GM19372 (cell line): ENCODE results near the gene SORCS2.
"Not testable (repeated sequence)": the region's sequence is repeated elsewhere in the genome, so short reads cannot be mapped to it uniquely, and the experiment has no call there.

Experiments used
- ATAC-seq: cut with Tn5 transposase; IDR thresholded peaks from one replicate; pipeline ENCODE4 v1.9.1; 2021; ENCODE audit warnings: mild to moderate bottlenecking, low read depth, moderate library complexity; ENCODE audit not compliant: unreplicated experiment

The SORCS2 gene

GRCh38 chr4:7549866-7550265 is 357.5 kb downstream of the SORCS2 start:
- ATAC-seq, result no peak

- no peak for ATAC-seq
Measured at GRCh38 chr4:7552466-7552865, 360.1 kb downstream of the SORCS2 start.

DNA sequence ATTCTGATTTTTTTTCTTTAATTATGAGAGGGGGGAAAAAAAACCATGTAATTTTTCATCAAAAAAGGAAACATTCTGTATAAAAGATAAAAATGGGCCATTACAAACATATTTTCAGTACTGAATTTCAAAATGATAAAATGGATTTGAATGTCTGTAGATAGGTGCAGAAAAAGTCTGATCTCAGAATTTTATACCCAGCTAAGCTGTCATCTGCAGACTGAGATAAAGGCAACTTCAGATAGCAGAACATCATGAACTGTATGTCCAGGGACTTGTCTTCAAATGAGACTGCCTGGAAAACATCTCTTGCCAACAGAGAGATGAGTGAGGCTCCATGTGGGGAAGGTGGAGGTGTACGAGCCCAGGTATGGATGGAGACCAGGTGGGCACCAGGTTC is 360.9 kb downstream of the SORCS2 start:
- ATAC-seq, result no peak

- ATAC-seq, result no peak
Measured at GRCh38 chr4:7554905-7555304, 362.6 kb downstream of the SORCS2 start.

DNA sequence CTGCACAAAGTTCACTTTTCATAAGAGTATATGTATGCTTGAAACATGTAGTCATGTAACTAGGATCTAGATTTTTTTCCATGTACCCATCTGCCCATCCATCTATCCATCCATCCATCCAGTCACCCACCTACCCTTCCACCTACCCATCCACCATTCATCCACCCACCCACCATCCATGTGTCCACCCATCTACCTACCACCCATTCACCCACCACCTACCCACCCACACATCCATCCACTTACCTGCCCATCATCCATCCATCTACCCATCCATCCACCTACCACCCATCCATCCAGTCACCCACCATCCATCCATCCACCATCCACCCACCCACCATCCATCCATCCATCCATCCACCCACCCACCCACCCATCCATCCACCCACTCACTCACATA is 364.2 kb downstream of the SORCS2 start:
- no peak for ATAC-seq

DNA sequence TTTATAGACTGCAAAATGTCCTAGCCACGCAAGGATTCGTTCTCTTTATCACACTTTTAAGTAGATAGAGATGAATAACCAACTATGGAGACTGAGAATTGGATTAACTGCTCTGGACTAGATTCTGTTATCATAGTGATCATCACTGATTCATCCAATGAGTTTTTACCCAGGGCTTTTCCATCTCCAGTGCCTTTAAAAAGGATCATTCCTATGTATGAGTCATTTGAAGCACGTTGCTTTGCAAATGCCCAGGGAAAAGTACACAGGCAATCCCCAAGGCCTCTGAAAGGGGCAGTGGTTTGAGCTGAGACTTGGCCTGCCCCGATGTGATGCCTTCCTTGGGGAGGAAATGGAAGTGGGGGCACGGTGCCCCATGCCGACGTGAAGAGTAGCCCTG is 365.1 kb downstream of the SORCS2 start:
- no peak for ATAC-seq

DNA sequence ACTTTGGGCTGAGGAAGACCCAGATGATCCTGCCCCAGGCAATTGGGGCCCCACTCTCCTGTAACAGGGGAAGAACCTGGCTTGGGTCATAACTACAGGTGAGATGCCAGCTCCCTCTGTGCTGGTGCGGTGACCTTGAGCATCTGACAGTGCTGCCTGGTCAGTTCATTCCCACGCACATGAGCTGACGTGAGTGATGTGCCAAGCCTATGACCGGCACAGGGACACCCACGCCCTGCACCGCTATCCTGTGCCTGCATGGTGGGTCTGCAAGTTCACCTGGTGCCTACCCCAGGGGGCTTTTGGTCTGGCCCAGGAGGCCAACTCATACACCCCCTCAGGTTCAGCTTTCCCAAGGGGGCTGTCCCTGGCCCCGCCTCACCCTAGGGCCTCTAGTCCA is 366.1 kb downstream of the SORCS2 start:
- ATAC-seq, result no peak

DNA sequence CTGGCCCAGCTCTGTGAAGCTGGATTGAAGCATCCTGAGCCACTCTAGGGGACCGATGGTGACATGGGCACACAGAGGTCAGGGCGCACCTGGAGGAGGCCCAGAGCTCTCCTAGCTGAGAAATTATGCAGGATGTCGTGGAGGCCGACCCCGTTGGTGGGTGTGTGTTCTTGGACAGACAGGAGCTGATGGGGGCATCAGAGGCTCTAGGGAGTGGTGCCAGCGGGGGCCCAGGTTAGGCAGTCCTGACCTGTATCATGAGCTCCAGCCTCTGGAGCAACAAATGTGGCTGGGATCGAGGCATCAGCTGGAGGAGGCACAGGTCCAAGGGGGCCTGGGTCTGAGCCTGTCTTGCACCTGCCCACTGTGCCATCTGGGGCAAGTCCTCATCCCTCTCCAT is 367.0 kb downstream of the SORCS2 start:
- no peak for ATAC-seq

- no peak for ATAC-seq
Measured at GRCh38 chr4:7559741-7560395, 367.5 kb downstream of the SORCS2 start.

- ATAC-seq, result no peak
Measured at GRCh38 chr4:7561557-7561956, 369.2 kb downstream of the SORCS2 start.

- no peak for ATAC-seq
Measured at GRCh38 chr4:7564242-7564641, 371.9 kb downstream of the SORCS2 start.

DNA sequence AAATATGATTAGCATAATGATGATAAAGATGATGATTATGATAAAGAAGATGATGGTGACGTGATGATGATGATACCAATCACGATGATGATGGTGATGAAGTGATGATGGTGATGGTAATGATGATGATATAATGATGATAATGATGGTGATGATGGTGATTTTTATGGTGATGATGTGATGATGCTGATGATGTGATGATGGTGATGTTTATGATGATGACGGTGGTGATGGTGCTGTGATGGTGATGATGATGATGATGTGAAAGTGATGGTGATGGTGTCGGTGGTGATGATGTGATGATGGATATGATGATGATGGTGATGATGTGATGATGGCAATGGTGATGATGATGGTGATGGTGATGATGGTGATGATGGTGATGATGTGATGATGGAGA is 373.1 kb downstream of the SORCS2 start:
- no peak for ATAC-seq

GRCh38 chr4:7569810-7570783 is 377.8 kb downstream of the SORCS2 start:
- no peak for ATAC-seq

DNA sequence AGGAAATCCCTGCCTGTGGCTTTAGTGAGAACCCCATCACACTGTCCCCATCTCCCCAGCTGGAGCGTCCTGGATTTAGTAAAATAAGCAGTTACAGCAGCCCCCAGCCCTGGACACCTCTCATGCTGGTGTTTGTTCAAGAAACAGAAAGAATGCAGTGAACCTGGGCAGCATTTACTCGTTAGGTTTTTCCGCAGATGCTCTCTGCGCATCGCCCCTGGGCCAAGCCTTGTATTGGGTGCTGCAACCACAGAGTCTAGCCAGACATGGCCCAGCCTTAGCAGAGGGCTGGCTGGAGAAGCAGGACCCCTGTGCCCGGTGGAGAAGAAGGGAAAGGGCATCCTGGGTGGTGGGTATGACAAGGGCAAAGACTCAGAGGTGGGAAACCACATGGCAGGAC is 378.7 kb downstream of the SORCS2 start:
- ATAC-seq, result no peak

DNA sequence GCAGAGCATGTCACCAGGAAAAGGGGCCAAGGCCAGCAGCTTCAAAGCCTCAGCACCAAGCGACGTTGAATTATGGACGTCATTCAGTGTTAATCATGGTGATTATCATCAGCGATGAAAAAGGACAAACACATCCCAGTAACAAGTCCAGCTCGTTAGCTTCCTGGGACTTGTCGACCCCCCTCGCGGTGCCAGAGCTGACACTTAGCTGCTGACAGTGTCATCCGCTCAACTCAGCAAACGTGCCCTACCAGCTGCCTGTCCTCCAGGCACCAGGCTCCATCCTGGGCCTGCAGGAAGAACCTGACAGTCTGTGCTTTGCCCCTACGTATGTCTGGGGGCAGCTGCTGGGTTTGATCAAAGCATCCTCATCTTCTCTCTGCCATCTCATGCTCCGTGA is 379.4 kb downstream of the SORCS2 start:
- ATAC-seq, result no peak

GRCh38 chr4:7572894-7573293 is 380.6 kb downstream of the SORCS2 start:
- no peak for ATAC-seq

- ATAC-seq, result no peak
Measured at GRCh38 chr4:7573576-7574091, 381.3 kb downstream of the SORCS2 start.

DNA sequence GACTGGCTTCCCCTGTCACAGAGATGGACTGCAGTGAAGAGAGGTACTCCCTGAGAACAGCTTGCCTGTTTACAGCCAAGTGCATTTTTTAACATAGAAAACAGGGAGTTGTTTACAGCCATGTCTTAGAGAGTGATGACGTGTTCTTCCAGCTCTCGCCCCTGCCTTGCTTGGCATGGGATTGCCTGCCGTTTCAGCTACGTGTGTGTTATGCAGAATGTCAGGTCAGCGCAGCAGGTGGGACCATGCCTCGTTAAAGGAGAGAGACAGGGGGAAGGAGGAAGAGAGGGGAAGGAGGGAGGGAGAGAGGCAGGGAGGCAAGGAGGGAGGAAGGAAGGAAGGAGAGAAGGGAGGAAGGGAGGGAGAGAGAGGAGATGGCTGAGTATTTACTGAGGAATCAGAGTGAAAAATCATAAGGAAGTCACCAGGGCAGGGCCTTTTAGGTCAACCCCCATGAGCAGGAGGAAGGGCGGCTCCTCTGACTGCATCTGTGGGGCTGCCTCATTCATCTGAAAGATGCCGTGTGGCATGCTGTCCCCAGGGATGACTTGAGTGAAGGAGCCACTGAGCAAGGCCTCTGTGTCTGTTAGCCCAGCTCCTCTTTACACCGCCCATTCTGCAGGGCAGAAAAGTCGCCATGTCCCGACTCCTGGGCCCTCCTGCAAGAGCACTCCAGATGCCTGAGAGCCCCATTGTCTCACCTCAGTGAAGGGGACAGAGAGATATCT is 382.1 kb downstream of the SORCS2 start:
- ATAC-seq, result no peak

- no peak for ATAC-seq
Measured at GRCh38 chr4:7575426-7575825, 383.1 kb downstream of the SORCS2 start.

GRCh38 chr4:7577361-7578039 is 385.2 kb downstream of the SORCS2 start:
- not testable (repeated sequence) for ATAC-seq
